ENCODE data around the gene ZAR1.

DNA sequence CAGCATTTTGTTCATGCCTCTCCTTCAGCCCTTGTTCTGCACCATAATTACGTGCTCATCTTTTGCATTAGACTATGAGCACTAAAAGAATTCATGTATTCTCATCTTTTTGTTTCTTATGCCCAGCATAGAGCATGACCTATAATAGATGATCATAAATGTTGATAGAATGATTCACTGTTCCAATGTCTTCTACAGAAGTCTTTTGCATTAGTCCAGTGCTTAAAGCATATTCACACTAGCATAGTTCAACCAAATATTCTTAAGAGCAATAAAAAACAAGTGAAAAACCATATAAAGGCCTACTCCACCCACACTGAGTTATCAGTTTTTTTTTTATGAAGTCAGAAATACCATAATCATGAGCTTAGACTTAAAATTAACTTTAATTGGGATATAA is 43.4 kb upstream of the ZAR1 start:
- no peak for TF ChIP-seq CTCF (conservative IDR thresholded peaks at IDR 0.05; ENCODE audit: low read depth, low read length)
- TF ChIP-seq EZH2 (IDR thresholded peaks at IDR 0.05; ENCODE audit: borderline replicate concordance, low read depth, low read length, poor library complexity, severe bottlenecking): no peak
